IMR-90 (cell line): ENCODE measurements around the gene SIDT1. TPM values are rescaled to one million over a fixed set of nuclear protein-coding genes. Genes with fewer than 3 reads are reported as not detected.

Experiments used
- ATAC-seq: fragments of 200-7000 bp; cut with Tn5 transposase; 2 replicates; pipeline ENCODE4 v1.9.1; 2020; ENCODE audit warnings: low read depth, mild to moderate bottlenecking, moderate library complexity
- BruUV-seq: library from RNA; stranded (reverse); fragments of 400-500 nt; replicated peaks from 2 replicates; lab custom pipeline; 2021; lab: Mats Ljungman, UMichigan
- CTCF ChIA-PET: fragments of 300-600 bp; formaldehyde crosslinking; extraction: SDS; loops from one replicate; lab custom pipeline; 2021; ENCODE audit warnings: antibody characterized with exemption; lab: Yijun Ruan, JAX
- POLR2A ChIA-PET: fragments of 300-600 bp; sonication (Branson Sonifier 250); formaldehyde crosslinking; loops from one replicate; lab custom pipeline; 2022; ENCODE audit warnings: antibody characterized with exemption; ENCODE audit not compliant: unreplicated experiment; lab: Charles Lee
- DNase-seq: peaks from one replicate; pipeline ENCODE4 v3.0.0; 2013
- H2AFZ ChIP-seq: replicated peaks from 2 replicates; pipeline ENCODE3; 2013; ENCODE audit warnings: low read length, mild to moderate bottlenecking; ENCODE audit not compliant: poor library complexity
- H2AK5ac ChIP-seq: 2 replicates; pipeline ENCODE4 v1.6.1; 2013; ENCODE audit warnings: low read depth, low read length, inconsistent platforms
- H2AK9ac ChIP-seq: replicated peaks from 2 replicates; pipeline ENCODE3; 2013; ENCODE audit warnings: mild to moderate bottlenecking, low read depth, low read length, moderate library complexity; ENCODE audit not compliant: poor library complexity
- H2BK120ac ChIP-seq: 2 replicates; pipeline ENCODE4 v1.6.1; 2013; ENCODE audit warnings: low read depth, low read length, inconsistent platforms
- H2BK15ac ChIP-seq: 3 replicates; pipeline ENCODE4 v1.6.1; 2013; ENCODE audit warnings: low read depth, low read length, inconsistent platforms
- H2BK20ac ChIP-seq: 2 replicates; pipeline ENCODE4 v1.6.1; 2013; ENCODE audit warnings: low read depth, mild to moderate bottlenecking, inconsistent platforms, low read length, moderate library complexity
- H2BK5ac ChIP-seq: 2 replicates; pipeline ENCODE4 v1.6.1; 2013; ENCODE audit warnings: mild to moderate bottlenecking, low read depth, low read length, inconsistent platforms; ENCODE audit not compliant: poor library complexity, severe bottlenecking
- H3K14ac ChIP-seq: replicated peaks from 2 replicates; pipeline ENCODE4 v1.6.1; 2013; ENCODE audit warnings: low read depth, low read length, inconsistent platforms
- H3K18ac ChIP-seq: 2 replicates; pipeline ENCODE4 v1.6.1; 2013; ENCODE audit warnings: low read depth, low read length, control low read depth
- H3K23ac ChIP-seq: 2 replicates; pipeline ENCODE4 v1.6.1; 2013; ENCODE audit warnings: low read depth, low read length, inconsistent platforms
- H3K27ac ChIP-seq: 2 replicates; pipeline ENCODE4 v1.5.1; 2013; ENCODE audit warnings: mild to moderate bottlenecking, control low read depth, low read length; ENCODE audit not compliant: insufficient read depth
- H3K27me3 ChIP-seq: 2 replicates; pipeline ENCODE4 v1.6.1; 2013; ENCODE audit warnings: low read length; ENCODE audit not compliant: control insufficient read depth, insufficient read depth
- H3K36me3 ChIP-seq: 2 replicates; pipeline ENCODE4 v1.6.1; 2013; ENCODE audit warnings: low read length, mixed read lengths; ENCODE audit not compliant: control insufficient read depth, insufficient read depth
- H3K4ac ChIP-seq: 2 replicates; pipeline ENCODE4 v1.6.1; 2013; ENCODE audit warnings: low read depth, low read length, inconsistent platforms
- H3K4me1 ChIP-seq: 2 replicates; pipeline ENCODE4 v1.6.1; 2013; ENCODE audit warnings: low read length, mixed read lengths; ENCODE audit not compliant: control insufficient read depth, insufficient read depth
- H3K4me2 ChIP-seq: 2 replicates; pipeline ENCODE4 v1.6.1; 2013; ENCODE audit warnings: low read depth, mild to moderate bottlenecking, control low read depth, low read length, moderate library complexity
- H3K4me3 ChIP-seq: 2 replicates; pipeline ENCODE4 v1.5.1; 2013; ENCODE audit warnings: low read depth, mild to moderate bottlenecking, control low read depth, low read length, moderate library complexity; ENCODE audit not compliant: insufficient read depth
- H3K56ac ChIP-seq: 2 replicates; pipeline ENCODE4 v1.6.1; 2013; ENCODE audit warnings: low read length, inconsistent platforms; ENCODE audit not compliant: insufficient read depth; ENCODE audit errors: extremely low read depth
- H3K79me1 ChIP-seq, 2 experiments: 2 replicates each; pipeline ENCODE4 v1.6.1; 2013; ENCODE audit warnings: low read length in 2 of 2, inconsistent platforms in 1 of 2, low read depth in 1 of 2
- H3K9ac ChIP-seq: 2 replicates; pipeline ENCODE4 v1.6.1; 2013; ENCODE audit warnings: low read depth, low read length, control low read depth
- H3K9me1 ChIP-seq: 2 replicates; pipeline ENCODE4 v1.6.1; 2013; ENCODE audit warnings: low read length, inconsistent platforms; ENCODE audit not compliant: insufficient read depth
- H3K9me3 ChIP-seq: 2 replicates; pipeline ENCODE4 v1.6.1; 2013; ENCODE audit warnings: low read length; ENCODE audit not compliant: control insufficient read depth, insufficient read depth
- H4K20me1 ChIP-seq: 2 replicates; pipeline ENCODE4 v1.6.1; 2013; ENCODE audit warnings: low read length, inconsistent platforms; ENCODE audit not compliant: insufficient read depth
- H4K5ac ChIP-seq: 2 replicates; pipeline ENCODE4 v1.6.1; 2013; ENCODE audit warnings: mild to moderate bottlenecking, low read depth, low read length, control low read depth
- H4K8ac ChIP-seq, 2 experiments: 2 replicates each; pipeline ENCODE4 v1.6.1; 2013; ENCODE audit warnings: low read depth in 2 of 2, low read length in 2 of 2, control low read depth in 1 of 2, inconsistent platforms in 1 of 2
- H4K91ac ChIP-seq: 2 replicates; pipeline ENCODE4 v1.6.1; 2013; ENCODE audit warnings: low read depth, low read length, inconsistent platforms; ENCODE audit not compliant: insufficient read depth
- CEBPB ChIP-seq: IDR thresholded peaks from 2 replicates; pipeline ENCODE4 v1.6.1; 2012; ENCODE audit warnings: low read depth, low read length, improper control_type of control experiment
- CHD1 ChIP-seq: IDR thresholded peaks from 2 replicates; pipeline ENCODE4 v1.6.1; 2012; ENCODE audit warnings: low read depth, low read length, improper control_type of control experiment
- FOS ChIP-seq: fragments of 150-350 bp; IDR thresholded peaks from 2 replicates; pipeline ENCODE4 v1.6.1; 2016; ENCODE audit warnings: low read depth, low read length
- MAFK ChIP-seq: IDR thresholded peaks from 2 replicates; pipeline ENCODE4 v1.6.1; 2012; ENCODE audit warnings: low read depth, low read length, improper control_type of control experiment
- MAZ ChIP-seq: IDR thresholded peaks from 2 replicates; pipeline ENCODE4 v1.6.1; 2012; ENCODE audit warnings: low read depth, mild to moderate bottlenecking, low read length, improper control_type of control experiment, moderate library complexity, borderline replicate concordance
- MXI1 ChIP-seq: IDR thresholded peaks from 2 replicates; pipeline ENCODE4 v1.6.1; 2012; ENCODE audit warnings: low read depth, mild to moderate bottlenecking, low read length, moderate library complexity, borderline replicate concordance
- NFE2L2 ChIP-seq: fragments of 150-350 bp; IDR thresholded peaks from 2 replicates; pipeline ENCODE4 v1.6.1; 2016; ENCODE audit warnings: low read depth, mild to moderate bottlenecking, low read length
- RAD21 ChIP-seq: IDR thresholded peaks from 2 replicates; pipeline ENCODE4 v1.6.1; 2012; ENCODE audit warnings: low read length, improper control_type of control experiment
- SMC3 ChIP-seq: fragments of 150-350 bp; IDR thresholded peaks from 2 replicates; pipeline ENCODE4 v1.6.1; 2016; ENCODE audit warnings: low read depth, mild to moderate bottlenecking, antibody characterized with exemption, low read length, moderate library complexity
- WGBS, 2 experiments: methylation state at CpG; one replicate each; pipeline versions ENCODE4 v1.1.5 to v1.1.7; 2013; ENCODE audit warnings: missing lambda C conversion rate in 2 of 2; ENCODE audit not compliant: insufficient read length in 1 of 2; ENCODE audit errors: extremely low coverage in 2 of 2; 5-methylcytosine and 5-hydroxymethylcytosine counted together
- dilution Hi-C: fragments of 300-500 bp; cut with HindIII; formaldehyde crosslinking; loops from one replicate; pipeline ENCODE4 v1.14.3; 2018; ENCODE audit warnings: low sequenced_read_pairs; ENCODE audit not compliant: unreplicated experiment
- in situ Hi-C: fragments of 300-500 bp; cut with MboI; formaldehyde crosslinking; loops from 3 replicates; pipeline ENCODE4 v1.14.3; 2019; ENCODE audit warnings: low sequenced_read_pairs, inconsistent platforms, mixed read lengths
- intact Hi-C: fragments of 100-400 bp; cut with micrococcal nuclease; formaldehyde crosslinking; loops from 2 replicates; pipeline ENCODE4 v1.10.0; 2022
- polyA plus RNA-seq, 3 experiments: library from polyadenylated mRNA; depleted of rRNA; stranded (reverse); fragments of >200 nt; gene quantifications; 2 replicates each; pipeline ENCODE4 v1.2.3, GENCODE V29; 2012; ENCODE audit warnings: low replicate concordance in 1 of 3
- total RNA-seq: library from RNA; depleted of rRNA; stranded (reverse); fragments of >200 nt; gene quantifications from 2 replicates; pipeline ENCODE4 v1.2.3, GENCODE V29; 2012
- TF ChIP-seq, protein P1 (sequence below): fragments of 150-350 bp; IDR thresholded peaks from 2 replicates; pipeline ENCODE4 v1.6.1; 2017; ENCODE audit warnings: mild to moderate bottlenecking, antibody characterized with exemption, low read length, low read depth
- TF ChIP-seq, protein P2 (sequence below): fragments of 150-350 bp; IDR thresholded peaks from 2 replicates; pipeline ENCODE4 v1.6.1; 2016; ENCODE audit warnings: low read depth, mild to moderate bottlenecking, low read length, moderate library complexity, borderline replicate concordance
- TF ChIP-seq, protein P3 (sequence below): conservative IDR thresholded peaks from 2 replicates; pipeline ENCODE4 v1.5.1; 2012; ENCODE audit warnings: mild to moderate bottlenecking, low read depth, low read length, improper control_type of control experiment

The SIDT1 gene
- total and polyA plus RNA-seq, 2 of the 4 experiments (the other 2 are of a cell fraction), result not detected

DNA sequence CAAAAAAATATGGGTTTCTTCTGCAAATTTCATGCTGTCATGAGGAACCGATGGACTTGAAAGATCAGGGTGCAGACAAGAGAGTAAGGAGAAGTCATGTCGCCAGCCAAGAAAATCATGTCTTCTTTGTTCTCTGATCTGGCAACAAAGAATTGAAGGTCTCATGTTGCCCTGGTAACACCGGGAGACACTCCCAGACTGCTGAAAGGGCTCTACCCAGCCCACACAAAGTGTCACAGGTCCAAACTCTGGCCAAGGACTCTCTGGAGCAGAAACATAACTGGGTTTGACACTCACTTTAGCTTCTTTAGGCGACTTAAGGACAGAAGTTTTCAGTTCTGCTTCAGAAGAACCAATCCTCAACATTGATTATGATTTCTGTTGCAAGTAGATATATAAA is 42.9 kb downstream of the SIDT1 start:
- WGBS, 2 experiments, result 47% methylated on average over 2 of the region's 4 CpGs; no CpG with 5 or more reads in 1 of the 2 experiments
- Histone ChIP-seq H3K79me1 (no peaks in the 10 kb centered on the region), H3K36me3 (no peaks in the 10 kb centered on the region), H3K4ac (no peak overlapping the region), H3K23ac (no peak overlapping the region), H3K4me3 (no peak overlapping the region), H2BK15ac (no peak overlapping the region), H3K9me3 (no peaks in the 10 kb centered on the region), H3K27me3 (peaks cover 28% of the 10 kb centered on the region), H2AK5ac (no peak overlapping the region), H3K9ac (no peak overlapping the region), H3K56ac (no peak overlapping the region), H3K4me1 (no peaks in the 10 kb centered on the region), H3K27ac (no peak overlapping the region), H3K4me2 (no peak overlapping the region), H4K20me1 (no peaks in the 10 kb centered on the region), H2AK9ac (no peak overlapping the region), H2AFZ (no peak overlapping the region), H3K9me1 (no peaks in the 10 kb centered on the region), H4K5ac (no peak overlapping the region), H4K91ac (no peak overlapping the region), H2BK5ac (no peak overlapping the region), H3K14ac (no peak overlapping the region), H3K18ac (no peak overlapping the region), H4K8ac (no peak overlapping the region), H2BK120ac (no peak overlapping the region), H2BK20ac (no peak overlapping the region)
- POLR2A ChIA-PET, result no interaction called here
- TF ChIP-seq, protein P1, sequence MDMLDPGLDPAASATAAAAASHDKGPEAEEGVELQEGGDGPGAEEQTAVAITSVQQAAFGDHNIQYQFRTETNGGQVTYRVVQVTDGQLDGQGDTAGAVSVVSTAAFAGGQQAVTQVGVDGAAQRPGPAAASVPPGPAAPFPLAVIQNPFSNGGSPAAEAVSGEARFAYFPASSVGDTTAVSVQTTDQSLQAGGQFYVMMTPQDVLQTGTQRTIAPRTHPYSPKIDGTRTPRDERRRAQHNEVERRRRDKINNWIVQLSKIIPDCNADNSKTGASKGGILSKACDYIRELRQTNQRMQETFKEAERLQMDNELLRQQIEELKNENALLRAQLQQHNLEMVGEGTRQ, result no peak
- TF ChIP-seq NFE2L2 (no peak), FOS (no peak), SMC3 (no peak), MAFK (no peak), CEBPB (no peak), RAD21 (no peak), CHD1 (no peak), MXI1 (no peak), MAZ (no peak)
- TF ChIP-seq, protein P2, sequence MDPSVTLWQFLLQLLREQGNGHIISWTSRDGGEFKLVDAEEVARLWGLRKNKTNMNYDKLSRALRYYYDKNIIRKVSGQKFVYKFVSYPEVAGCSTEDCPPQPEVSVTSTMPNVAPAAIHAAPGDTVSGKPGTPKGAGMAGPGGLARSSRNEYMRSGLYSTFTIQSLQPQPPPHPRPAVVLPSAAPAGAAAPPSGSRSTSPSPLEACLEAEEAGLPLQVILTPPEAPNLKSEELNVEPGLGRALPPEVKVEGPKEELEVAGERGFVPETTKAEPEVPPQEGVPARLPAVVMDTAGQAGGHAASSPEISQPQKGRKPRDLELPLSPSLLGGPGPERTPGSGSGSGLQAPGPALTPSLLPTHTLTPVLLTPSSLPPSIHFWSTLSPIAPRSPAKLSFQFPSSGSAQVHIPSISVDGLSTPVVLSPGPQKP, result no peak
- TF ChIP-seq, protein P3, sequence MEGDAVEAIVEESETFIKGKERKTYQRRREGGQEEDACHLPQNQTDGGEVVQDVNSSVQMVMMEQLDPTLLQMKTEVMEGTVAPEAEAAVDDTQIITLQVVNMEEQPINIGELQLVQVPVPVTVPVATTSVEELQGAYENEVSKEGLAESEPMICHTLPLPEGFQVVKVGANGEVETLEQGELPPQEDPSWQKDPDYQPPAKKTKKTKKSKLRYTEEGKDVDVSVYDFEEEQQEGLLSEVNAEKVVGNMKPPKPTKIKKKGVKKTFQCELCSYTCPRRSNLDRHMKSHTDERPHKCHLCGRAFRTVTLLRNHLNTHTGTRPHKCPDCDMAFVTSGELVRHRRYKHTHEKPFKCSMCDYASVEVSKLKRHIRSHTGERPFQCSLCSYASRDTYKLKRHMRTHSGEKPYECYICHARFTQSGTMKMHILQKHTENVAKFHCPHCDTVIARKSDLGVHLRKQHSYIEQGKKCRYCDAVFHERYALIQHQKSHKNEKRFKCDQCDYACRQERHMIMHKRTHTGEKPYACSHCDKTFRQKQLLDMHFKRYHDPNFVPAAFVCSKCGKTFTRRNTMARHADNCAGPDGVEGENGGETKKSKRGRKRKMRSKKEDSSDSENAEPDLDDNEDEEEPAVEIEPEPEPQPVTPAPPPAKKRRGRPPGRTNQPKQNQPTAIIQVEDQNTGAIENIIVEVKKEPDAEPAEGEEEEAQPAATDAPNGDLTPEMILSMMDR, result no peak
- CTCF ChIA-PET, result no interaction called here
- intact Hi-C loops, result loop anchor here (10.0 kb wide), 1 partner anchor 520 kb away; no protein-coding TSS in a partner anchor
- dilution Hi-C loops, result no loop called here
- DNase-seq (no peak), ATAC-seq (no peak)
- BruUV-seq, result no TSS peak
- in situ Hi-C loops, result no loop called here
